NCI-H526 treated with DMSO at 0.1 percent for 48 hours (cell line): Measurements from ENCODE around the gene SLC35G2.
"Not testable (repeated sequence)": the region's sequence is repeated elsewhere in the genome, so short reads cannot be mapped to it uniquely, and the experiment has no call there.

ENCODE experiments used
- DNase-seq: peaks from one replicate; lab custom pipeline; 2025; lab: John Stamatoyannopoulos, UW

Gene SLC35G2

DNA sequence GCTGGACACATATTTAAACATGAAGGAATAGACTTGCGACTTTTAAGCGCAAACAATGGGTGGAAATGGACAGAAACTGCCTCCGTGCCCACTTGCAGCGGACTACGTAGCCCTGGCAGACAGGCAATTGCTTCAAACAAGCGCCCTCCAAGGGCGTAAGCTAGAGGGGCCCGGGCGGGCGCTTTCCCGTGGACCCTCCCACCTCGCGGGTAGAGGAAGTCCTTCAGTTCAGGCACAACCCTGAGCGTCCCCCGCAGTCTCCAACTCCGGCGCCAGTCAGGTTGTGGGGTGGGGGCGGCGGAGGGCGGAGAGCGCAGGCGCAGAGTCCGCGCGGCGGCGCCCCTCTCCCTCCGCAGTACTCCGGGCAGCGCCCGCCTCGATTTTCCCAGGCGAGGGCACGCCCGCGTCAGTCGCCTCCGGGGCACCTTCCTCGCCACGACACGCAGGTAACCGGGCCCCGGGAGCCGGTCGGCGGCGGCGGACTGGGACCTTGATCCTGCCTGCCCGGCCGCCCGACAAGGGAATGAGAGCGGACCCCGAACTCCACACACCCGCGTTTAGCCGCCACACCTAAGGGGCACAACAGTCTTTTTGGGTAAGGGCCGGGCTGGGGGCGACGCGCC is at the start of gene SLC35G2:
Gene SLC35G2, plus strand, starts transcription at position 358 of the 623 bp plus-strand sequence. CDS start 35,335 bp downstream, outside the sequence.
- peak; percentile 66 for DNase-seq

DNA sequence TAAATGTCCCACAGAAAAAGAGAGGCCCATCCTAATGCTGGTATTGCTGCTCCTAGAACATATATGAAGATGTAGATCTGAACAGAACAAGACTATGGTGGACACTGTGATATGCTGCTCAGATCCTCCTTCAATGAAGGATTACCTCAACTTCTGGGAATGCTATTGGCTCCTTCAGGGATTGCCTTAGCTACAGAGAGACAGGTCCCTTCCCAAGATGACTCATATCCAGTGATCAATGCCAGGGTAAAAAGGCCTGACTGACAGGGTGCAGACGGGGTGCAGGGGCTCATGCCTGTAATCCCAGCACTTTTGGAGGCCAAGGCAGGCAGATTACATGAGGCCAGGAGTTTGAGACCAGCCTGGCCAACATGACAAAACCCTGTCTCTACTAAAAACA is 46.2 kb upstream of the SLC35G2 start:
- no peak for DNase-seq

DNA sequence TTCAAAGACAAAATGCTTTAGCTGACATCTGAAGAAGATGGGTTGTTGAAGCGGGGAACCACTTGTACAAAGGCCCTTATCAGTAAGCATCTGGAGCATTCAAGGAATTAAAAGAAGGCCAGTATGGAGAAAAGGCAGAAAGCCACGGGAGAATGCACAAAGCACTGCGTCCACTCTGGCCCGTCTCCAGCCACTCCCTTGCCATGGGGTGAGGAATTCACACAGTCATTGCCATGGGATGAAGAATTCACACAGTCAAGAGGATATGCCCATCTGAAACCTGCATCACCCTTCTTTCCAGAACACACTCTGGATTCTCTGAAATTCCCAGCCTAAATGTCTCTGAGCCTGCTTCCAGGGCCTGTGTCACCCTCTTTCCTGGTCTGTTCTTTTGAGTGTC is 40.1 kb upstream of the SLC35G2 start:
- no peak for DNase-seq

DNA sequence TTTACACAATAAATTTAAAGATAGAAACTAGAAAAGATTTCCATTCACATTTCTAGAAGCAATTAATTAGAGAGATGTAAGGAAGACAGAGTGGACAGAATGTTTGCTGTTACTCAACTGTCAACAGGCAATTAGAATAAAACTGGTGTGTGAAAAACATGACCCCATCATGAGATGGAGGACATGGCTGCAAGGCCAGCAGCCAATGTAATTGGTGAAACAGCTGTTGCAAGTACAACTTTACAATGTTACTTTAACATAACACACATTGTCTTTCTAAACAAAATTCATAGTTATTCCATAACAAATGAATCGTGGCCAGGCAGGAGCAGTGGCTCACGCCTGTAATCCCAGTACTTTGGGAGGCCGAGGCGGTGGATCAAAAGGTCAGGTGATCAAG is 38.2 kb upstream of the SLC35G2 start:
- no peak for DNase-seq

DNA sequence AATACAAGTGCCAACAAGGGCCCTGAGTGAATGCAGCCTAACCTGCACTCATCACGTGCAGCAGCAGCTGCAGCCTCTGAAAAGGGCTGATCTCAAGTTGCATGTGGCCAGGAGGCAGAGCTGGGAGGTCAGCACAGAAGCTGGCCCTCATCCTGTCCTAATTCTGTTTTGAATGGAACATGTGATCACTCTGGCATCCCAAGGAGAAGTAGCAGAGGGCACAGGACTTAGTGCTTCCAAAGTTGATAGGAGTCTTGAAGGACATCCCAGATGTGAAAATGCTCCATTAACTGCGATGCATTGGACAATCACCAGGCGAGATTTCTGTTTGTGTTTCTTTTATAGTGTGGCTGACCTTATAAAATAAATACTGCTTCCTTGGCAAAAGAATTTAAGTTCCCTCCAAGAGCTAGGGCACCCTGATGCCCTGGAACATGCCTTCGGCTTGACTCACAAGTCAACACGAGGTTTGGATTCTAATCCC is 35.2 kb upstream of the SLC35G2 start:
- DNase-seq, result no peak

DNA sequence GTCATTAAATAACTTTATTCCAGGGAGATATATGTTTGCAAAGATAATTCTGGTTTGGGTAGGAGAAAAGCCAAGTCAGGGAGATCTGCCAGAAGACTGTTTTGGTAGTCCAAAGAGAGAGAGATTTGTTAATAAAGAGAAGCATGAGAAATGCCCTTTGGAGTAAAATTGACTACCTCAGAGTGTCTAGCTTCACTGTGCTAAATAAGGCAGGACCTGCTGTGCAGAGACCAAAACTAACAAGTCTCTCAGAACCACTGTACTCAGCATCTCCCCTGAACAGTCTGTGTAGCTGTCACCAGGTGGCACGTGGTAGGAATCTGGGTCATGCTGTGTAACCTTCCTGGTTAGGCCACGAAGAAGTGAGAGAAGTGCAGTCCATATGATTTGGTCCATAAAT is 31.6 kb upstream of the SLC35G2 start:
- DNase-seq, result no peak

DNA sequence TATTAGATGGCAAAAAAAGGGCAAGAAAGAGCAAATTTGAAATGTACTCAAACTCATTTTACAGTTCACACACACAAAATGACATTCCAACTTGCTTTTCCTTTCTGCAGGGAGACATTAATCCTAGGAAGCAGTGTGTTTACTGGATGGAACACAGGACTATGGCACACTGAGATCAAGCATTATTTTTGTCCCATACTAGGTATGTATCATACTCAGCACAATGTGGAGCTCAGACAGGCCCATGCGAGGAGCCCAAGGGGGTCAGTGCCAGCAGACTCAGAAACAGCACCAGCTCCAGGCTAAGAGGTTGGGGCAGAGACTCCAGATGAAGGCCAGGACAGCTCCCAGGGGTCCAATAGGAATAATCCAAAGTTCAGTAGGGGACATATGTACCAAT is 30.8 kb upstream of the SLC35G2 start:
- DNase-seq, result no peak

DNA sequence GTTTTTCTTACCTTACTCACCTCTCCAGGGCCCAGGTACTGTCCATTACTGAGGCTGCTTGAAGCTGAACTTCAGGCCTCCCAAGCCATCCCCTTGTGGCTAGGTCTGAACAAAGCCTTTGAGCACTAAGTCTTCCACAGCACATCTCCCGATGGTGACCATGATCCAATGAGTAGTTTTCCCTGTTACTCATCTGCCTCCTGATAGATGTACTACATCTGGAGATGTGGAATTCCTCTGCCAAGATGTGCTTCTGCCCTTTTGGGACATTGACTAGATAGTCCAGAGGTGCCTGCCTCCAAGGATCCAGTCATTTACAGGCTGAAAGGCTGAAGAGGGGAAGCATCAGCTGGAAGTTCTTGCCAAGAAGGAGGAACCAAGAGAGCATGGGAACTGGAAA is 28.9 kb upstream of the SLC35G2 start:
- no peak for DNase-seq

DNA sequence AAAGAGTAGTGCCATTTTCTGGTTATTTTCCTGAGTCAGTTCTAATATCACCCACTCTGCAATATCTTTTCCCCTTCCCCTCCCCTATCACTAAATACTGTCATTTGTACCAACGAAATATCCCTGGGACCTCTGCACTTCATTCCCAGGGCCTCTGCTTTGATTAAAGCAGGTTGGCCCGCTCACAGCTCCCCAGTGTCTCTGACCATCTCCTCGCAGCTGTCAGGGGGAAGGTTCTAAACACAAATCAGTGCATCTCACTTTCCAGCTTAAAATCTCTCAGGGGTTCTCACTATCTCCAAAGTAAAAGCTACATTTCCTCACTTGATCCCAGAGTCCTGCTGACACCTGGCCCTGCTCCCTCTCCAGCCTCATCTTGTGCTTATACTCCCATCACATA is 28.1 kb upstream of the SLC35G2 start:
- no peak for DNase-seq

DNA sequence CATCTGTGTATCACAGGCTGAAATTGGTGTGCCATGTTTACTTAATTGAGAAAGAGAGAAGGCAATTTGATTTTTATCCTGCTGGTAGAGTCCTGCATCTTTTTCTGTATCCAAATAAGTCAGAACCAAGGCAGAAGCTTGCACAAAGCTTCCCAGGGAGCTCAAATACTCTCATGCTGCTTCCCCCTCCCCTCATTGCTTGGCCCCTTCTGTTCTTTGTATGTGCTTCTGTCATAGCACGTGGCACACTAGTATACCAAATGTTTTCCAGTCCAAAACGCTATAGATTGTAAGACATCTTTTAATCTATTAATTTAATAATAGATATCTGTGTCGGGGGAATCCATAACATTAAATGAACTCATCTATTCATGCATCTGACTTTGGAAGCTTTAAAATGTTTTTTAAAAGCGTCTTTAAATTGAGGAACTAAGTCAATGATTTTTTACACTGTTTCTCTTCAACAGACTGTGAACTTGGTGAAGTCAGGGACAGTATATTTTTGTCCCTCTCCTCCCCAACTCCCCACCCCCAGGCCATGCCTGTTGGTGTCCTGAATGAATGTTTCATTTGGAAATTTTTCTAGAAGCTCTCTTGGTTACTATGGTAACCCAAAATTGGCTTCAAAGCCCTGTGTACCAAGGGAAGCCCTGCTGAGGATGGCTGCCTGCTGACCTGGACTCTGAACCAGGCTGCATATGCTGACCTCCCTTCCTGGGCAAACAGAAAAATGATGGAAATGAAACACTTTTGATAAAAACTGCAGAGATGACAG is 26.2 kb upstream of the SLC35G2 start:
- no peak for DNase-seq

DNA sequence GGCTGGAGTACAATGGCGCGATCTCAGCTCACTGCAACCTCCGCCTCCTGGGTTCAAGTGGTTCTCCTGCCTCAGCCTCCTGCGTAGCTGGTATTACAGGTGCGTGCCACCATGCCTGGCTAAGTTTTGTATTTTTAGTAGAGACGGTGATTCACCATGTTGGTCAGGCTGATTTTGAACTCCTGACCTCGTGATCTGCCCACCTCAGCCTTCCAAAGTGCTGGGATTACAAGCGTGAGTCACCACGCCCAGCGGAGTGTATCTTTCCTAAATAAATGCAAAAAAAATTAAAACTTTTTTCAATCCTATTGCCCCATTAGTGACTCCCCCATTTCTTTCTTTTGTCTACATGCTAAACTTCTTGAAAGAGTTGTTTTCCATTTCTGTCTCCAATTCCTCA is 17.8 kb upstream of the SLC35G2 start:
- not testable (repeated sequence) for DNase-seq

DNA sequence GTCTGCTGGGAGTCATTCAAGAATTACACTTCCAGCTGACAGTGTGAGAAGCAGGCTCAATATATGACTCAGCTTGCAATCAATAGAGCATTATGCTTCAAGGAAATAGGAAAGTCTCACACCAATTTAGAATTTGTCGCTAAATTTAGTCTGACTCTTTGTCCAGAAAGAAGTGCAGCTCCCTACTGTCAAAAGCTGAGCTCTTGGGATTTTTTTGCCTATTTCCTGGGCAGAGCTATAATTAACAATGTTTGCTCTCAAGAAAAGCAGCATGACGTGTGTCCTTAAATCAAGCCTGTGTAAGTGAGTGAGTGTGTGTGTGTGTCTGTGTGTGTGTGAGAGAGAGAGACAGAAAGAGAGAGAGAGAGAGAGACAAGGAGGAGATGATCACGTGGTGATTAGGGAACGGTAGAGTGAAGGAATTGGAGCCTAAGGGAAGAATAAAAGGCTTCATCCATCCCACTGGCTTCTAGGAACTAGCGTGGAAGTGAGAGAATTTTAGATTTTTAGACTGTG is 16.4 kb upstream of the SLC35G2 start:
- DNase-seq, result no peak

DNA sequence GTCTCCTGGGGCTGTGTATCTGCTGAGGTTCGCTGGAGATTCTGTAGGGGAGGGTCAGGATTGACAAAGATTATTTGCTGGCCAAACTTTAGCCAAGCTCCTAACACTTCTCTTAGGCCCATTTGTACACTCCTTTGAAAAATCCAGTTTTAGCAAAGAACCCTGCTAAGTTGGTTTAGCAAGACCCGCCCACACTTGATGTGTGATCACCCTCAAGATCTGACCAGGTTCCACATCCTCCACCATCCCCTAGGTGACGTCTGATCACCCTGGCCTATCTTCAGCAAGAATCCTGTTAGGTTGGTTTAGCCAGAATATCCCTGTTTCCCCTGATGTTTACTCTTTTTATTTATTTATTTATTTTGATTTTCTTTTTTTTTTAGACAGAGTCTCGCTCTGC is 14.8 kb upstream of the SLC35G2 start:
- no peak for DNase-seq

DNA sequence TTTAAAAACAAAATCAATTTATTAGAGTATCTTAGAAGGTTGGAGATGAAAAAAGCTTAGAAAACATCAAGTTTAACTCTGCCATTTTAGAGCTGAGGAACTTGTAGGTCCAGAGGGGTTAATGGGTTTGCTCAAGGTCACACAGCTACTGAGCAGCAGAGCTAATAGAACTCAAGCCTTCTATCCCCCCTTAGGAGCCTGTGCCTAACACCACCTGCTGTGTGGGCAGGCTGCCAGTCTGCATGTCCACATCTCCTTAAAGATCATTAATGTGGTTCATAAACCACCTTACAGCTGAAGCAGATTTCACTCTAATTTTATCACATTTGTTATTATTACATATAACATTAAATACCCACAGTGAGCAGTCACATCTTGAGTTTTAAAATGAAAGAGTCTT is 14.1 kb upstream of the SLC35G2 start:
- no peak for DNase-seq

DNA sequence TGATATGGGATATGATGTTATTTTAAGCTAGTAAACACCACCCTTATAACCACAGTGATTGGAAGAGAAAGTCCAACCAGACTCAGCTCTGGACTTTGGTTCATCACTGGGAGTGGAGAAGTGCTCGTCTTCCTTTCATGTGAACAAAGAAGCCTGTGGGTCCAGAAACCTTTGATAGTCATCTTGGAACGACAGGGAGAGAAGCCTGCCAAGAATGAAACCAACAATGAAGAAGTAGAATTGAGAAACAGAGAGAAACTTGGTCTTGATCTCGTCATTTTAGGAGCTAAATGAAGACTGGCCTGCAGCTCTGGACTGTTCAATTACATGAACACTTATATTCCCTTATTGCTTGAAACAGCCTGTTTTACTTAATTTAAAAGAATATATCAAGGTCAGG is 13.1 kb upstream of the SLC35G2 start:
- no peak for DNase-seq

DNA sequence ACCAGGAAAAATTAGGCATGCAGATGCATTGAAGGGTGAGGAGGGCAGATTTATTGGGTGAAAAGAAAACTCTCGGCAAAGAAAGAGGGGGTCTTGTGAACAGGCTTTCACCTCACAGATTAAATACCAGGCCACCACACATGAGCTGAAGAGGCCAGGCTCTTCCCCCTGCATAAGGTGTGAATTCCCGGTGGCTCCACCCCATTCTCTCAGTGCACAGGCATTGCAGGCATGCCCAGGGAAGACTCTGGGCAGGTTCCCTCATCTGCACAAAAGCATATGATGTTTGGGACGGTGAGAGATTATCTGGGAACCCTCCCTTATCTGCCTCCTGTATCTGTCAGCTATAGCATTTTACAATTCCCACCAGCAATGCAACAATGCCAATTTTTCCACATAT is 7.2 kb upstream of the SLC35G2 start:
- no peak for DNase-seq

DNA sequence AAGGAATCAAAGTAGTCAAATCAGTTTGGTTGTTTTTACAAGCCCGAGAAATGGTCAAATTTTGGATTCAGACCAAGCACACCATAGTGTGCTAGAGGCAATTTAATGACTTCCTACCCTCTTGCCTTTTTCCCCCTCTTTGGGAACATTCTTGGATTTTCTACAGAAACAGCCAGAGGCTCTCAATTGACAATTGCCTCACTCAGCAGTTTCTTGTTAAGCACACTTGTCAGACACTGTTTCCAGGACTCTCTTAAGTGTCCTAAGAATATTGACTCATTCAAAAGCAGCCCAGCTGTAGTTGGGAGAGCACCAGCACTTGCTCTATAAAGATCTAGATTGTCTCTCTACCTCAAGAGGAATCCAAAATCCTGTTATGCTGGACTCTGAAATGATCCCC is 1.5 kb upstream of the SLC35G2 start:
- no peak for DNase-seq

DNA sequence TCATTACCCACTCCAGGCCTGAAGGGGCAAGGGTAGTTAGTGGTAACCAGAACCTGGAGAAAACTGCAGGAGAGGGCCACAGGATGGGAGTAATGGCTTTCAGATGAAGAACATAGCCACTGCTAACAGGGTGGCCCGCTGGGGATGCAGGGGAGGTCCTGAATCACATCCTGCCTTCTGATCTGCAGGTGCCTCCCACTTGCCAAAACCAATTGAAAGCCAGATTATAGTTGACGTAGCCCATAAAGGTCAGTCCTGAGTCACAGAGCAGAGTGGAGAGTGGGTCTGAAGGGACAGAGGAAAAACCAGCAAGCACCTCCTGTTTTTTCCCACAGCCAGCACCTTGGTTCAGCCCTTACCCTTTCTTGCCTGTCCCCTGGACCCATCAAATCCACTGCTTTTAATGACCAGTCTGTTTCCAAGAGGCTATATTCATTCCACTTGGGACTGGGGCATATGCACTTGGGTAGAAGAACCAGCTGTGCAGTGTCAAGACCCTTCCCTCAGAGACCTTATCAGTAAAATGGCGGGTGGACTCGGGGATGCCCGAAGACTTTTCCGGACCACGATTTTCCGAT is 646 bp upstream of the SLC35G2 start:
- DNase-seq, result peak; percentile 65

DNA sequence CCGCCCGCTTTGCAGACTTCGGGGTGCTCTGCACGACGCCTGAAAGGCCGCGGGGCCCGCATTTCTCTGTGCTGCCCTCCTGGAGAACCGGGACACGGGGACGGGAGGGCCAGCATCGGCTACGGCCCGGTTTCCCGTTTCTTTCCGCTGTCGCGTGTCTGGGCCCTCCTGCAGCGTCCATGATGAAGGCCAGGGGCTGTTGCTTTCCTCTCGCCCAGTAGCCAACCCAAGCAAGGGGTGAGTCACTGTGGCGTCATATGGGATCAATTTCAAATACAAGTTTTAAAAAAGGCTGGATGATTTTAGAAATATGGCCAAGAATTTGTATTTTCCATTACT is 435 bp downstream of the SLC35G2 start:
- DNase-seq, result peak; percentile 66

DNA sequence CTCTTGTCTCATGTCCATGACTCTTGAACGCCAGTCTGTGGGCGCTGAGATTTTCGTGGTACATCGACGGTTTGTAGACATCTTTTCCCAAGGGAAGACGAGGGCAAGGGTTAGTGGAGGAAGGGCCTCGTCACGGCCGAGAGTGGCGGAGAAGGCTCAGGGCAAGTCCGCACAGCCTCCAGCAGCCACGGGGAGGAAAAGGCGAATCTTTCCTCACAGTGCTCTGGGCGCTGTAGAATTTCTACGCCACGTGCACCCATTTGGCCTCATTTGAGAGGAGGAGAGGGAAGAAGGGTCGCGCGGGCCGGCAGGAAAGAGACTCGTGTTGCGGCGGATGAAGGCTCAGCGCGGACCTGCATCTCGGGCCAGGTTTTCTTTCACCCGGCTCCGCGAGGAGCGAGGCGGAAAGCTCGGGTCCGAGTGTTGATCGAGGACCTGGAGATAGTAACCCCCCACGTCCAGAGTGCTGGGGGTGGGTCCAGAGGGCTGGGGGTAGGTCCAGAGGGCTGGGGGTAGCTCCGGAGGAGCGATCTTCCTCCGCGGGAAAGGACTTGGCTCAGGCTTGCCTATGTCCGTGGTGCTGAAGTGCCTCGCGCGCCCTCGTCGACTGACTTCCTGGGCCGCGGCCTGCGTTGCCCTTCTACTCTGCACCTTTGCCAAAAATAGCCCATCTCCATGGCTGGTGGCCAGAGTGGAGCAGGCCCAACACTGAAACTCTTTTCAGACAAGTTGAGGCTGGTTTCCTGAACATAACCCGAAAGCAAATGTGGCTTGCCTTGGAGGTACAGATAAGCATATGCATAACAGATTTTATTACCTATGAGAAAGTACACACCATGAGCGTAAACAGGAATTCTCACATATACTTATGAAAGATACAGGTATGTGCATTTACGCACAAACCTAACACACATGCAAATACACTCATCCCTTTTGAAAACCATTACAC is 1.1 kb downstream of the SLC35G2 start:
- DNase-seq, result peak; percentile 86

DNA sequence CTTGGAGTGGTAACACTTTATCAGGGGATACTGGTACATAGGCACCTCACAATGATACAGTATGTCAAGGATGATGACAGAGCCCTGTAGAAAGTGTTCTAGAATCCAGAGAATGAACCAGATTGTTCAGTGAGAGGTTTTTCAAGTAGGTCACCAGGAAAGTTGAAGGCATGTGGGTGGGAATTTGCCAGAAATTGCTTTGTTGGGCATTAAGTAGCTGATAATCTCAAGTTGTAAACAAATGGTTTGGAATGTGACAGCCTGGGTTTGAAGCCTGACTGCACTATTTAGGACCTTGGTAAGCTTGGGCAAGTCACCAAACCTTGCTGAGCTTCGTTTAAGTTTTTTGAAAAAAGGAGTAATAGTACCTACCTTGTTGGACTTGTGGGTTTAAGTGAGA is 12.5 kb downstream of the SLC35G2 start:
- DNase-seq, result no peak
